Measurements from ENCODE around the gene ARHGAP44.

DNA sequence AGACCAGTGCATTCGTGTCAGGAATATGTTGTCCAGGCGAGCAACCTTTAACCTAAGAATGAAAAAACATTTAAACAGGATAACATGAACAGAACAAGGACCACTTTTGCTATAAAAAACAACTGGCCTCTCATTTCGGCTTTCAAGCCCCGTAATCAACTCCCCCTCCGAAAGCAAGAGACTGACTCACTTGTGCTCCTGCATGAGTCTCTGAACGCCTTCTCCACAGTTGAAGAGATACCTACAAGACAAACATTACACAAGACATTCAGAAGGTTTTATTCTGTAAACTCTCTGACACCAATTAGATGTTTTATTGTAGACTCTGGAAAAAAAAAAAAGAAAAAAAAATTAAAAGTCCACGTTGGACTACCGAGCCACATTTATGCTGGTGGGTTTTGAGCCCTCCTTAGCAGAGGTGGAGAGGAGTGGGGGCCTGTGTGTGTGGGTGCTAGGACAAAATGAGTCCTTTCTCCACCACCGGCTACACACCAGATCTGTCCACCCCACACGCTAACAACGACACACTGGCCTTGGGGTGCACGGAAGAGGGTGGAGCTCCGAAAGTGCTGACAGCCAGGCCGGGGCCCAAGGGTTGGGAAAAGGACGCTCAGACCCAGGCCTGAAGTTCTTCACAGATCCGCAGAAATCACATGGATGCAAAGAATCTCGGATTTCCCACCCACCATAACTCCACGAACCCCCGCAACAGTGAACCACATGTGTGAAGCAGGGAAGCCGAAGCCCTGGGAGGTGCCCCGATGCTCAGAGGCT, 227.8 kb downstream of the ARHGAP44 start:
- TF ChIP-seq EZH2 (IDR thresholded peaks at IDR 0.05; ENCODE audit: low read length, unreplicated experiment) (no peak), EZH2phosphoT487 (IDR thresholded peaks at IDR 0.05; ENCODE audit: borderline replicate concordance, low read length) (no peak)
- TF ChIP-seq, protein P1, sequence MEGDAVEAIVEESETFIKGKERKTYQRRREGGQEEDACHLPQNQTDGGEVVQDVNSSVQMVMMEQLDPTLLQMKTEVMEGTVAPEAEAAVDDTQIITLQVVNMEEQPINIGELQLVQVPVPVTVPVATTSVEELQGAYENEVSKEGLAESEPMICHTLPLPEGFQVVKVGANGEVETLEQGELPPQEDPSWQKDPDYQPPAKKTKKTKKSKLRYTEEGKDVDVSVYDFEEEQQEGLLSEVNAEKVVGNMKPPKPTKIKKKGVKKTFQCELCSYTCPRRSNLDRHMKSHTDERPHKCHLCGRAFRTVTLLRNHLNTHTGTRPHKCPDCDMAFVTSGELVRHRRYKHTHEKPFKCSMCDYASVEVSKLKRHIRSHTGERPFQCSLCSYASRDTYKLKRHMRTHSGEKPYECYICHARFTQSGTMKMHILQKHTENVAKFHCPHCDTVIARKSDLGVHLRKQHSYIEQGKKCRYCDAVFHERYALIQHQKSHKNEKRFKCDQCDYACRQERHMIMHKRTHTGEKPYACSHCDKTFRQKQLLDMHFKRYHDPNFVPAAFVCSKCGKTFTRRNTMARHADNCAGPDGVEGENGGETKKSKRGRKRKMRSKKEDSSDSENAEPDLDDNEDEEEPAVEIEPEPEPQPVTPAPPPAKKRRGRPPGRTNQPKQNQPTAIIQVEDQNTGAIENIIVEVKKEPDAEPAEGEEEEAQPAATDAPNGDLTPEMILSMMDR (conservative IDR thresholded peaks at IDR 0.05; ENCODE audit: low read depth, low read length), result no peak
